GM04503 (cell line): ENCODE results near the gene CD79A.

Experiments
- DNase-seq: peaks from one replicate; pipeline ENCODE4 v3.0.0-alpha.2; 2012; ENCODE audit warnings: low read depth

CD79A gene

GRCh38 chr19:41883821-41884733, 7.0 kb downstream of the CD79A start:
- peak; percentile 69 for DNase-seq

DNA sequence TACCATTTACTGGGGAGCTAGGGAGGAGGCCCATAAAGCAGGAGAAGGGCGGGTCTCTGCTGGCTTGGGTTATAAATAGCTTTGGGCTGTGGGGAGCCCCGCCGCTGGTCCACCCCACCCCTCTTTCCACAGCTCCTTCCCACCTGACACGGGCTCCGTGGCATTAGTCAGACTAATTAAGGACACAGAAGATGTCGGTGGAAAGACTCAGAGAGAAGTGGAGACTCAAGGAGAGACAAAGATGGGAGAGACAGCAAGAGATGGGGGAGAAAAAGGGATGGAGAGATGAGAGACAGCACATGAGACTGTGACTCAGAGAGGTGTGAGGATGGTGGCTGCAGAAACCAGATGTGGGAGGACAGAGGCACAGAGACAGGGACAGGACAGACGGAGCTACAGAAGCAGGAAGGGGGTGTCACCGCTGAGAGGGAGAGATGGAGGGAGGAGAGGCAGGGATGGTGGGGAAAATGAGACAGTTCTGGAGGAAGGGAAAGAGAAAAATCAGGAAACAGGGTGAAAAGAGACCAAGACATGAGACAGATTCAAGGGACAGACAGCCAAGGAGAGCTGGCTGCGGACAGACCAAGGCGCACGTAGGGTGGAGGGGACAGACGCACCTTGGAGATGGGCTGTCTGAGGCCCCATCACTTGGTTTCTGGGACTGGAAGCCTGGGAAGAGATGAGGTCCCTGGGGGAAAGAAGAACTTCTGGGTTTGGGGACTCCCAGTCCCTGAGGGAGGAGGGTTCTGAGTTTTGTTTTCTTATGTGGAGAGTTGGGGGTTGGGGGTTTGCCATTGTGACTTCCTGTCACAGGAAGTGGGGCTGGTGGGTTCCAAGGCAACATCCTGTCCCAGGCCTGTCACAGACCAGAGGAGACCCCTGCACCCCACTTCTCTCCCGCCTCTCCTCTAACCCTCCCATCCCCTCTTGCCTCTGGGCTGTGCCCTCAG, 10.0 kb downstream of the CD79A start:
- no peak for DNase-seq

DNA sequence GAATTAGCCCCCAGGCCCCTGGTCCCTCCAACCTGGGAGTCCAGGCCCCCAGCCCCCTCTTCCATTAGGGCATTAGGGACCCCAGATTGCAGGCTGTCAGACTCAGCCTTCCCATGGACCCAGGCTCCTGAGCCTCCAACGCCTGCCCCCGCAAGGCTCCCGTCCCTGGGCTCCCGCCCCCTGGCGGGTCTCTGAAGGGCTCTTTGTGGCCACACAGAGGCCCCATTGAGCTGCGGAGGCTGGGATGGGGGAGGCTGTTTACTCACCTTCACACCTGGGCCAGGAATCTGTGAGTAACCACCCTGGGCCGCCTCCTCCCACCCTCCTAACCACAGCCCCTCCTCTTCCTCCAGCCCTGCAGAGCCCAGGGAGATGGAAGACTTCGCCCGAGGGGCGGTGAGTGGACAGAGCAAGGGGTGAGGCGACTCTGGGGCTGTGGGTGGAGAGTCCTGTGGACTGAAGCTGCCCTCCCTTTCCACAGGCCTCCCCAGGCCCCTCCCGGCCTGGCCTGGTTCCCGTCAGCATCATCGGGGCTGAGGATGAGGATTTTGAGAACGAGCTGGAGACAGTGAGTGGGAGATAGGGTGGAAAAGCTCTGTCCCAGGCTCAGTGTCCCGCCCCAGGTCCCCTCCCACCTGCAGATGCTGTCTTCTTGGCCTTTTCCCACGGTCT, 10.8 kb downstream of the CD79A start:
- DNase-seq, result no peak

- DNase-seq, result no peak
These were observed 11.8 kb downstream of the CD79A start for GRCh38 chr19:41888926-41889325.

- no peak for DNase-seq
These were observed 12.8 kb downstream of the CD79A start for GRCh38 chr19:41889896-41890295.

DNA sequence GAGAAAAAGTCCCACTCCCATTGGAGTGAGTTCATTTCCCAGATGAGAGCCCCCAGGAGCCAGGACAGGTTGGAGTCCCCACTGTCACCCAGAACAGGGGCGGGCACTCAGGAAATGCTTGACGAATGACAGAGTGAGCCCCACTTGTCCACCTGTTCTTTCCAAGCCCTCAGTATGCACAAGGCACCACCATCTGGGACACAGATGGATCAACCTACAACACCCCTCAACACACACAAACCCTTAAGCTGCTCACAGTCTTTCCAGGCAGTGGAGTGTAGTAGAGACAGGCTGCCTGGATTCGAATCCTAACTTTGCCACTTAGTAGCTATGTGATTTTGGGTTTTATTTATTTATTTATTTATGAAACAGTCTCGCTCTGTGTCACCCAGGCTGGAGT, 13.9 kb downstream of the CD79A start:
- DNase-seq, result no peak

GRCh38 chr19:41892173-41892902, 15.3 kb downstream of the CD79A start:
- DNase-seq, result no peak

DNA sequence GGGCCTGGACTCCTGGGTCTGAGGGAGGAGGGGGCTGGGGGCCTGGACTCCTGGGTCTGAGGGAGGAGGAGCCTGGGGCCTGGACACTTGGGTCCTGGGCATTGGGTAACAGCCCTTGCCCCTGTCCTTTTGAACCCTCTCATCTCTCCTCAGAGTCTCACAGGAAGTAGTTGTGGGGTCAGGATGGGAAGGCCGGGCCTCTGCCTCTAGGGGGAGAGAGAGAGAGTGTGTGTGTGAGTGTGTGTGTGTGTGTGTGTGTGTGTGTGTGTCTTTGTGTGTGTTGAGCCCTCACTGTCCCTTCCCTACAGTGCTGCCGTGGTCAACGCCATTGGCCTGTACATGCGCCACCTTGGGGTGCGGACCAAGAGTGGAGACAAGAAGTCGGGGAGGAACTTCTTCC, 16.8 kb downstream of the CD79A start:
- DNase-seq, result no peak

DNA sequence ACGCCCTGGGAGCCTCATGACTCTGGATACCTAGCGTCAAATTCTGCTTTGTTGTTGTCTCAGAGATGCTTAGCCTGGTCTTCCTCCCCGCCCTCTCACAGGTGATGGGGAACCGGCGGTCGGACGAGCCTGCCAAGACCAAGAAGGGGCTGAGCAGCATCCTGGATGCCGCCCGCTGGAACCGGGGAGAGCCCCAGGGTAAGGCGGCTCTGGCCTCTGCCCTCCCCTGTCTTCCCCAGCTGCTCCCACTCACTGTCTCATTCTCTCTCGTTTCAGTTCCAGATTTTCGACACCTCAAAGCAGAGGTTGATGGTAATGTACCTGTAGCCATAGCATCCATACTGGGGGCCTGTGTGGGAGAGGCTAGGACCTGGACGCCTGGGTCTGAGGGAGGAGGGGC, 17.3 kb downstream of the CD79A start:
- DNase-seq, result no peak

DNA sequence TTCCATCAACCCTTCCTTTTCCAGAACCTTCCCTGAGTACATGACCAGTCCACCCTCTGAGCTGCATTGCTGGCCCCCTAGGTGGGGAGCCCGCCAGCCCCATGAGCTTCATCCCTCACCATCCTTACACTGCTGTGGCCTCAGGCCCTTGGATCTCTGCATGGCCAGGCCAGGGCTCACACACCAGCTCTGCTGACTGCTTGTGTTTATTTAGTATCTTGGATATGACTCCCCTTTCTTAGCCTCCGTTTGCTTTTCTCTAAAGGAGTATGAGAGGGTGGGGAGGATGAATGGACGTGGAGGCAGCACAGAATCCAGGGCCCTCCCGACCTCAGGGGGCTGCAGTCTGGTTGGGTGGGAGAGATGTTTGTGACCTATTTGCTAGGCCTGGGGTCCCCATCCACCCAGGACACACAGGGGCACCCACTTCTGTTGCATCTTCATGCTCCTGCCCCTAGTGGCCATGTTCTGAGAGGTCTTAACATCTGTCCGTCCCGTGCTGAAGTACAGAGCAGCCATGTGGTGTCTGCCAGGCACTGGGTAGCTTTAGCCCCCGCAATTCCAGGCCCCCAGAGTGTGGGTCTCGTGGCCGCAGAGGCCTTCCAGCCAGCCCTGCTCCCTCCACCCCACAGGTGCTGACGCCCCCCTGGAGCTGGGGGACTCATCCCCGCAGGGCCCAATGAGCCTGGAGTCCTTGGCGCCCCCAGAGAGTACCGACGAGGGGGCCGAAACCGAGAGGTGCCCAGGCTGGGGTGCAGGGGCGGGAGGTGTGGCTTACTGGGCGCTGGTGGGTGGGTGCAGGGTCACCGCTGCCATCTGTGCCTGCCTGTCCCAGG, 18.9 kb downstream of the CD79A start:
- no peak for DNase-seq

DNA sequence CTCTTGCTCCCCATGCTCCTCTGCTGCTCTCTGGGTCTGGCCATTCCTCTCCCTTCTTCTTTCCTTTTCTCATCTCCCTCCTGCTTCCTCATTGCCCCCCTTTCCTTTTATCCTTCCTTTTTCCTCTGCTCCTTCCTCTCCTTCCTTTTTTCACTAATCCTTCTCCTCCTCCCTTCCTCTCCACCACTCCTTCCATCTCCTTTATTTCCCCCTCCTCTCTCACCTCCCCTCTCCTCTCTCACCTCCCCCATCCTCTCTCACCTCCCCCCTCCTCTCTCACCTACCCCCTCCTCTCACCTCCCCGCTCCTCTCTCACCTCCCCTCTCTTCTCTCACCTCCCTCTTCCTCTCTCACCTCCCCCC, 19.5 kb downstream of the CD79A start:
- DNase-seq, result no peak

GRCh38 chr19:41897181-41897580, 20.1 kb downstream of the CD79A start:
- DNase-seq, result no peak

GRCh38 chr19:41897820-41898219, 20.7 kb downstream of the CD79A start:
- no peak for DNase-seq

DNA sequence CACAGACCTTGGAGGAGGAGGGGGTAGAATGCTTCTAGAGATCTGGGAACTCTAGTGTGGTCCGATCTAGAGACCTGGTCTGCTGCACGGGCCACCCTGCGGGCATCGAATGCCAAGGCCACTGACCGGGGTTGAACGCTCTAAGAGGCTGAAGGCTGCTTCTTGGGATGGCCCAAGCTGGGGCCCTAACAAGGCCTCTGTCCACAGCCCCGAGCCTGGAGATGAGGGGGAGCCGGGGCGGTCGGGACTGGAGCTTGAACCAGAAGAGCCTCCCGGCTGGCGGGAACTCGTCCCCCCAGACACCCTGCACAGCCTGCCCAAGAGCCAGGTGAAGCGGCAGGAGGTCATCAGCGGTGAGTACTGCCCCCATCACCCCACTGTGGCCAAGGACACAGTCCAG, 21.2 kb downstream of the CD79A start:
- no peak for DNase-seq

GRCh38 chr19:41901707-41902360, 24.8 kb downstream of the CD79A start:
- DNase-seq, result no peak

DNA sequence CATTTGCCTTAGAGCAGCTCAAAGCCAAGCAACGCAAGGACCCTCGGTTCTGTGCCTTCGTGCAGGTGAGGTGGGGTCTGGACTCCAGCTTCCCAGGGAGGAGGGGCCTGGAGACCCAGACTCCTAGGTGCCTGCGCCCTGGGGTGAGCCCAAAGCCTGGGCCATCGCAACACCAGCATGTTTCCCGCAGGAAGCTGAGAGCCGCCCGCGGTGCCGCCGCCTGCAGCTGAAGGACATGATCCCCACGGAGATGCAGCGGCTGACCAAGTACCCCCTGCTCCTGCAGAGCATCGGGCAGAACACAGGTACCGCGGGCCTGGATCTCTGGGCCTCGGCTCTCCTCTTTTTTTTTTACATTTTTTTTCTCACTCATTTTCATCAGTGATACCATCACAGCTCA, 25.5 kb downstream of the CD79A start:
- DNase-seq, result no peak

DNA sequence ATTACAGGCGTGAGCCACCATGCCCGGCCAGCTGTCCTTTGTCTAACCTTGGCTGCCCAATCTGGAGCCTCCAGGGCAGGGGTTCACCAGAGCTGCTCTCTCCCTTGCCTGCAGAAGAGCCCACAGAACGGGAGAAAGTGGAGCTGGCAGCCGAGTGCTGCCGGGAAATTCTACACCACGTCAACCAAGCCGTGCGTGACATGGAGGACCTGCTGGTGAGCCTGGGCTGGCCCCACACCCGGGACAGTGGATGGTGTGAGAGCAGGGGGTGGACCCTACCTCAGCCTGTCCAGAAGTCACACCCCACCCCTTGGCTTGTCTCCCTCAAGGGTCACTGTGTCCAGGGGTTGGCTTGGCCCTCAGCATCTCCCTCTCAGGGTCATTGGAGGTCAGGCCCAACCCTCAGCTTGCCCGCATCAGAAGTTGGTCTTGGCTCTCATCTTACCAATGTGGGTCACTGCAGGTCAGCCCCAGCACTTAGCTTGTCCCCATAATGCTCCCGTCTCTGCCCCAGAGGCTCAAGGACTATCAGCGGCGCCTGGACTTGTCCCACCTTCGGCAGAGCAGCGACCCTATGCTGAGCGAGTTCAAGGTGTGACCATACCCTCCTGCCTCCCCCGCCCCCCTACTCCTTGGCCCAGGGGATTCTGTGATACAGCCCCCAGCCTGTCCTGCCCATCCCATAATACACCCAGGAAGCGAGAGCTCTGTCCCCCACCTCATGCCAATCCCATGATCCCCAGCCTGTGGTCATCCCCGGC, 26.3 kb downstream of the CD79A start:
- DNase-seq, result no peak

- no peak for DNase-seq
These were observed 27.2 kb downstream of the CD79A start for GRCh38 chr19:41904118-41904870.
